ENCODE data around the gene REELD1. TPM values are rescaled to one million over a fixed set of nuclear protein-coding genes. Genes with fewer than 3 reads are reported as not detected.

REELD1 gene
- total RNA-seq, 2 donors from 2014 or later = 0.15 TPM; not detected in 1

GRCh38 chr4:146193628-146194027, 20.7 kb upstream of the REELD1 start:
- peak; percentile 56 for ATAC-seq (replicated peaks)
- Mint-ChIP-seq H3K36me3 (ENCODE audit: low read depth) (peaks cover 40% of the 10 kb centered on the region), H3K4me3 (no peak overlapping the region), H3K4me1 (peaks cover 9% of the 10 kb centered on the region), H3K9me3 (no peaks in the 10 kb centered on the region), H3K27me3 (no peaks in the 10 kb centered on the region), H3K27ac (no peak overlapping the region)

GRCh38 chr4:146194212-146194611, 20.1 kb upstream of the REELD1 start:
- Mint-ChIP-seq H3K27ac (no peak overlapping the region), H3K27me3 (no peaks in the 10 kb centered on the region), H3K4me1 (peaks cover 9% of the 10 kb centered on the region), H3K4me3 (no peak overlapping the region), H3K9me3 (no peaks in the 10 kb centered on the region), H3K36me3 (ENCODE audit: low read depth) (peaks cover 34% of the 10 kb centered on the region)
- no peak for ATAC-seq (replicated peaks)

- Mint-ChIP-seq H3K27ac (no peak overlapping the region), H3K4me3 (no peak overlapping the region), H3K9me3 (no peaks in the 10 kb centered on the region), H3K4me1 (no peaks in the 10 kb centered on the region), H3K36me3 (ENCODE audit: low read depth) (peaks cover 10% of the 10 kb centered on the region), H3K27me3 (no peaks in the 10 kb centered on the region)
- no peak for ATAC-seq (replicated peaks)
These were observed 11.7 kb upstream of the REELD1 start for GRCh38 chr4:146202665-146203064.

GRCh38 chr4:146207410-146207809, 6.9 kb upstream of the REELD1 start:
- H3K4me1 Mint-ChIP-seq = no peaks in the 10 kb centered on the region
- H3K36me3 Mint-ChIP-seq (ENCODE audit: low read depth) = no peaks in the 10 kb centered on the region
- no peaks in the 10 kb centered on the region for H3K9me3 Mint-ChIP-seq
- H3K27ac Mint-ChIP-seq = no peak overlapping the region
- ATAC-seq (replicated peaks) = no peak
- H3K27me3 Mint-ChIP-seq = no peaks in the 10 kb centered on the region
- no peak overlapping the region for H3K4me3 Mint-ChIP-seq

GRCh38 chr4:146210890-146211289, 3.4 kb upstream of the REELD1 start:
- H3K27me3 Mint-ChIP-seq = no peaks in the 10 kb centered on the region
- H3K4me1 Mint-ChIP-seq = no peaks in the 10 kb centered on the region
- H3K9me3 Mint-ChIP-seq = no peaks in the 10 kb centered on the region
- H3K36me3 Mint-ChIP-seq (ENCODE audit: low read depth) = no peaks in the 10 kb centered on the region
- no peak overlapping the region for H3K27ac Mint-ChIP-seq
- no peak overlapping the region for H3K4me3 Mint-ChIP-seq
- no peak for ATAC-seq (replicated peaks)

- no peak for ATAC-seq (replicated peaks)
- Mint-ChIP-seq H3K27ac (no peak overlapping the region), H3K36me3 (ENCODE audit: low read depth) (no peaks in the 10 kb centered on the region)
These were observed 2.9 kb upstream of the REELD1 start for GRCh38 chr4:146211440-146211839.

GRCh38 chr4:146212781-146213180, 1.6 kb upstream of the REELD1 start:
- H3K36me3 Mint-ChIP-seq (ENCODE audit: low read depth) = no peaks in the 10 kb centered on the region
- H3K4me1 Mint-ChIP-seq = no peaks in the 10 kb centered on the region
- H3K9me3 Mint-ChIP-seq = no peaks in the 10 kb centered on the region
- no peak overlapping the region for H3K27ac Mint-ChIP-seq
- no peak overlapping the region for H3K4me3 Mint-ChIP-seq
- H3K27me3 Mint-ChIP-seq = no peaks in the 10 kb centered on the region
- no peak for ATAC-seq (replicated peaks)

More at GRCh38 chr4:146211440-146211839, 2.9 kb upstream of the REELD1 start:
- Mint-ChIP-seq H3K27me3 (no peaks in the 10 kb centered on the region), H3K4me1 (no peaks in the 10 kb centered on the region), H3K4me3 (no peak overlapping the region), H3K9me3 (no peaks in the 10 kb centered on the region)

GRCh38 chr4:146222313-146222712, 8.0 kb downstream of the REELD1 start:
- H3K4me1 Mint-ChIP-seq = no peaks in the 10 kb centered on the region
- no peak overlapping the region for H3K27ac Mint-ChIP-seq
- no peak overlapping the region for H3K4me3 Mint-ChIP-seq
- H3K36me3 Mint-ChIP-seq (ENCODE audit: low read depth) = no peaks in the 10 kb centered on the region
- ATAC-seq (replicated peaks) = no peak
- H3K27me3 Mint-ChIP-seq = no peaks in the 10 kb centered on the region
- H3K9me3 Mint-ChIP-seq = no peaks in the 10 kb centered on the region

GRCh38 chr4:146224326-146224966, 10.1 kb downstream of the REELD1 start:
- no peak for ATAC-seq (replicated peaks)
- Mint-ChIP-seq H3K4me3 (no peak overlapping the region), H3K27ac (no peak overlapping the region), H3K27me3 (no peaks in the 10 kb centered on the region), H3K36me3 (ENCODE audit: low read depth) (no peaks in the 10 kb centered on the region), H3K9me3 (no peaks in the 10 kb centered on the region), H3K4me1 (no peaks in the 10 kb centered on the region)

GRCh38 chr4:146229406-146229805, 15.1 kb downstream of the REELD1 start:
- no peak overlapping the region for H3K4me3 Mint-ChIP-seq
- no peak overlapping the region for H3K27ac Mint-ChIP-seq
- no peak for ATAC-seq (replicated peaks)
- no peaks in the 10 kb centered on the region for H3K9me3 Mint-ChIP-seq
- H3K36me3 Mint-ChIP-seq (ENCODE audit: low read depth) = no peaks in the 10 kb centered on the region
- H3K4me1 Mint-ChIP-seq = no peaks in the 10 kb centered on the region
- H3K27me3 Mint-ChIP-seq = no peaks in the 10 kb centered on the region

- Mint-ChIP-seq H3K27me3 (peaks cover 7% of the 10 kb centered on the region), H3K27ac (no peak overlapping the region), H3K4me1 (no peaks in the 10 kb centered on the region), H3K4me3 (no peak overlapping the region), H3K9me3 (no peaks in the 10 kb centered on the region), H3K36me3 (ENCODE audit: low read depth) (no peaks in the 10 kb centered on the region)
- no peak for ATAC-seq (replicated peaks)
These were observed 17.9 kb downstream of the REELD1 start for GRCh38 chr4:146232131-146232722.

GRCh38 chr4:146235654-146236177, 21.4 kb downstream of the REELD1 start:
- no peaks in the 10 kb centered on the region for H3K4me1 Mint-ChIP-seq
- H3K9me3 Mint-ChIP-seq = no peaks in the 10 kb centered on the region
- no peaks in the 10 kb centered on the region for H3K36me3 Mint-ChIP-seq (ENCODE audit: low read depth)
- no peak overlapping the region for H3K4me3 Mint-ChIP-seq
- H3K27ac Mint-ChIP-seq = no peak overlapping the region
- ATAC-seq (replicated peaks) = no peak
- peaks cover 12% of the 10 kb centered on the region for H3K27me3 Mint-ChIP-seq

GRCh38 chr4:146236216-146236615, 21.9 kb downstream of the REELD1 start:
- H3K27ac Mint-ChIP-seq = no peak overlapping the region

GRCh38 chr4:146237092-146237491, 22.8 kb downstream of the REELD1 start:
- Mint-ChIP-seq H3K4me1 (peaks cover 4% of the 10 kb centered on the region), H3K9me3 (no peaks in the 10 kb centered on the region), H3K4me3 (no peak overlapping the region), H3K27me3 (peaks cover 12% of the 10 kb centered on the region), H3K36me3 (ENCODE audit: low read depth) (no peaks in the 10 kb centered on the region), H3K27ac (no peak overlapping the region)
- ATAC-seq (replicated peaks) = no peak

More at GRCh38 chr4:146236216-146236615, 21.9 kb downstream of the REELD1 start:
- no peak for ATAC-seq (replicated peaks)
- Mint-ChIP-seq H3K9me3 (no peaks in the 10 kb centered on the region), H3K4me1 (no peaks in the 10 kb centered on the region), H3K36me3 (ENCODE audit: low read depth) (no peaks in the 10 kb centered on the region), H3K27me3 (peaks cover 12% of the 10 kb centered on the region), H3K4me3 (no peak overlapping the region)

GRCh38 chr4:146238107-146238506, 23.8 kb downstream of the REELD1 start:
- Mint-ChIP-seq H3K27ac (no peak overlapping the region), H3K9me3 (no peaks in the 10 kb centered on the region), H3K27me3 (peaks cover 12% of the 10 kb centered on the region), H3K36me3 (ENCODE audit: low read depth) (no peaks in the 10 kb centered on the region), H3K4me3 (no peak overlapping the region), H3K4me1 (peaks cover 4% of the 10 kb centered on the region)
- ATAC-seq (replicated peaks) = no peak
